HepG2 (cell line): Measurements from ENCODE around the gene STXBP4. TPM values are rescaled to one million over a fixed set of nuclear protein-coding genes. Genes with fewer than 3 reads are reported as not detected.
A peak's percentile ranks its signal among the peaks of the same experiment; 100 is the strongest.

Source experiments
- CEBPB ChIP-seq: IDR thresholded peaks from 2 replicates; pipeline ENCODE4 v1.6.1; 2011; ENCODE audit warnings: low read depth, low read length, improper control_type of control experiment, borderline replicate concordance
- CEBPG ChIP-seq: IDR thresholded peaks from 2 replicates; pipeline ENCODE4 v1.6.1; 2016
- DPF2 ChIP-seq: sonication (generic); formaldehyde crosslinking; IDR thresholded peaks from 2 replicates; pipeline ENCODE4 v1.4.0; 2020; ENCODE audit warnings: mild to moderate bottlenecking, low read depth, missing genetic modification reagents, borderline replicate concordance
- ELF1 ChIP-seq: sonication (generic); formaldehyde crosslinking; IDR thresholded peaks from 2 replicates; pipeline ENCODE4 v1.4.0; 2020; ENCODE audit warnings: missing genetic modification reagents
- ELF3 ChIP-seq: IDR thresholded peaks from 2 replicates; pipeline ENCODE4 v1.6.1; 2016; ENCODE audit warnings: missing genetic modification reagents, missing compliant biosample characterization
- EP300 ChIP-seq, 3 experiments: sonication (generic) in 1 of 3; formaldehyde crosslinking in 1 of 3; IDR thresholded peaks; 2 replicates each; pipeline versions ENCODE4 v1.5.1 to v1.6.1; 2011 to 2020; ENCODE audit warnings: low read depth in 2 of 3, low read length in 2 of 3, borderline replicate concordance in 1 of 3, improper control_type of control experiment in 1 of 3, mild to moderate bottlenecking in 1 of 3, missing genetic modification reagents in 1 of 3, moderate library complexity in 1 of 3
- FOXA3 ChIP-seq: IDR thresholded peaks from 2 replicates; pipeline ENCODE4 v1.6.1; 2016; ENCODE audit warnings: missing genetic modification reagents, missing compliant biosample characterization
- FOXM1 ChIP-seq: sonication (generic); formaldehyde crosslinking; IDR thresholded peaks from 2 replicates; pipeline ENCODE4 v1.5.0; 2020; ENCODE audit warnings: missing genetic modification reagents
- HMG20A ChIP-seq: IDR thresholded peaks from 2 replicates; pipeline ENCODE4 v1.6.1; 2016; ENCODE audit warnings: borderline replicate concordance
- HNF4G ChIP-seq, 2 experiments: sonication (generic) in 1 of 2; formaldehyde crosslinking in 1 of 2; IDR thresholded peaks; 2 replicates each; pipeline versions ENCODE4 v1.4.0 to v1.6.1; 2011 to 2020; ENCODE audit warnings: borderline replicate concordance in 2 of 2, low read depth in 2 of 2, mild to moderate bottlenecking in 2 of 2, low read length in 1 of 2, missing genetic modification reagents in 1 of 2, moderate library complexity in 1 of 2
- KDM4B ChIP-seq: sonication (generic); formaldehyde crosslinking; IDR thresholded peaks from 2 replicates; pipeline ENCODE4 v1.4.0; 2020; ENCODE audit warnings: missing genetic modification reagents
- MAFK ChIP-seq, 2 experiments: IDR thresholded peaks in 1 of 2; conservative IDR thresholded peaks in 1 of 2; 2 replicates each; pipeline ENCODE4 v1.6.1; 2011; ENCODE audit warnings: improper control_type of control experiment in 2 of 2, low read length in 2 of 2
- RFX5 ChIP-seq: IDR thresholded peaks from 2 replicates; pipeline ENCODE4 v1.6.1; 2011; ENCODE audit warnings: low read depth, low read length, improper control_type of control experiment
- SALL1 ChIP-seq: sonication (generic); formaldehyde crosslinking; IDR thresholded peaks from 2 replicates; pipeline ENCODE4 v1.8.0; 2022; ENCODE audit warnings: mild to moderate bottlenecking, missing genetic modification reagents
- SAP130 ChIP-seq: IDR thresholded peaks from 2 replicates; pipeline ENCODE4 v1.6.1; 2016; ENCODE audit warnings: low read depth
- SIN3B ChIP-seq: fragments of 150-350 bp; IDR thresholded peaks from 2 replicates; pipeline ENCODE4 v1.6.1; 2014; ENCODE audit warnings: low read length
- SOX13 ChIP-seq, 3 experiments: fragments of 450-650 bp in 1 of 3; sonication (generic) in 1 of 3; formaldehyde crosslinking in 1 of 3; IDR thresholded peaks in 2 of 3; conservative IDR thresholded peaks in 1 of 3; 2 replicates each; pipeline versions ENCODE4 v1.5.0 to v1.6.1; 2016 to 2020; ENCODE audit warnings: antibody characterized with exemption in 1 of 3, mild to moderate bottlenecking in 1 of 3, missing compliant biosample characterization in 1 of 3, missing genetic modification reagents in 1 of 3, moderate library complexity in 1 of 3
- ZBTB20 ChIP-seq: sonication (generic); formaldehyde crosslinking; IDR thresholded peaks from 2 replicates; pipeline ENCODE4 v1.8.1; 2023; ENCODE audit warnings: missing genetic modification reagents, low read depth, mild to moderate bottlenecking, borderline replicate concordance
- ZNF232 ChIP-seq: sonication (generic); formaldehyde crosslinking; IDR thresholded peaks from 2 replicates; pipeline ENCODE4 v1.4.0; 2020; ENCODE audit warnings: missing genetic modification reagents, borderline replicate concordance
- ZNF33B ChIP-seq: sonication (generic); formaldehyde crosslinking; IDR thresholded peaks from 2 replicates; pipeline ENCODE4 v1.5.1; 2020; ENCODE audit warnings: mild to moderate bottlenecking, missing genetic modification reagents
- ZNF484 ChIP-seq: sonication (generic); formaldehyde crosslinking; IDR thresholded peaks from 2 replicates; pipeline ENCODE4 v1.5.1; 2020; ENCODE audit warnings: mild to moderate bottlenecking, low read depth, missing genetic modification reagents, borderline replicate concordance
- polyA plus RNA-seq, 8 experiments: library from polyadenylated mRNA; depleted of rRNA in 3 of 8; stranded (reverse) in 7 of 8; unstranded in 1 of 8; fragments of >200 nt; fragmentation: Illumina TruSeq in 4 of 8; extraction: Trizol in 4 of 8; gene quantifications; 2 replicates each; pipeline versions ENCODE4 v1.2.1 to v1.2.3, GENCODE V29; 2011 to 2016; ENCODE audit warnings: low read depth in 4 of 8, missing spikeins in 1 of 8, mixed read lengths in 1 of 8; ENCODE audit not compliant: insufficient read depth in 1 of 8
- total RNA-seq, 5 experiments: library from RNA; depleted of rRNA; stranded (reverse); fragments of >200 nt; fragmentation: Illumina TruSeq; extraction: Trizol; gene quantifications; 2 replicates each; pipeline ENCODE4 v1.2.3, GENCODE V29; 2016; ENCODE audit warnings: low read depth in 1 of 5
- TF ChIP-seq, protein P1 (sequence below): IDR thresholded peaks from 2 replicates; pipeline ENCODE4 v1.6.1; 2012; ENCODE audit warnings: low read depth, low read length, improper control_type of control experiment
- TF ChIP-seq, protein P2 (sequence below), 2 experiments: sonication (generic) in 1 of 2; formaldehyde crosslinking in 1 of 2; IDR thresholded peaks; 2 replicates each; pipeline versions ENCODE4 v1.4.0 to v1.6.1; 2018 to 2020; ENCODE audit warnings: missing genetic modification reagents in 2 of 2, borderline replicate concordance in 1 of 2, low read depth in 1 of 2, mild to moderate bottlenecking in 1 of 2, missing biosample characterization in 1 of 2
- TF ChIP-seq, protein P3 (sequence below): IDR thresholded peaks from 2 replicates; pipeline ENCODE4 v1.6.1; 2016; ENCODE audit warnings: low read depth
- TF ChIP-seq, protein P4 (sequence below): sonication (generic); formaldehyde crosslinking; IDR thresholded peaks from 2 replicates; pipeline ENCODE4 v1.4.0; 2020; ENCODE audit warnings: mild to moderate bottlenecking, missing genetic modification reagents

The STXBP4 gene
- total and polyA plus RNA-seq, 2 of the 13 experiments (the other 11 are each of a cell fraction or from before 2014, with no cell fraction given): 8.5 to 36.1 TPM

DNA sequence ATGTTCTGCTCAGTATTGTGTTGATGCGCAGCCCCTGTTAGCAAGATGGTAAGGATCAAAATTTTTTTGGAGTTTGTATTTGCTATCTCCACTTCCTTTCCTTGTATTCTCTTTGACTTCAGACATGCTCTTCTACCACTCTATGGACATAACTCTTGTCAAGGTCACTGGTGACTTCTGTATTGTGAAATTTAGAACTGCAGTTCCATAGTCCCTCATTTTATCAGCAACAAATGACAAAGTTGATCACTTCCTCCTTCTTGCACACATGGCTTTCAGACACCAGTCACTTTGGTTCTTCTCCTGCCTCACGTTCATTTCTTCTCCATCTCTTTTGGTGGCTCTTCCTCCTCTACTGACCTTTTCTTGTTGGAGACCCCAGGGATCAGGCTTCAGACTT, 21.2 kb upstream of the STXBP4 start (continued):
- TF ChIP-seq, protein P1, sequence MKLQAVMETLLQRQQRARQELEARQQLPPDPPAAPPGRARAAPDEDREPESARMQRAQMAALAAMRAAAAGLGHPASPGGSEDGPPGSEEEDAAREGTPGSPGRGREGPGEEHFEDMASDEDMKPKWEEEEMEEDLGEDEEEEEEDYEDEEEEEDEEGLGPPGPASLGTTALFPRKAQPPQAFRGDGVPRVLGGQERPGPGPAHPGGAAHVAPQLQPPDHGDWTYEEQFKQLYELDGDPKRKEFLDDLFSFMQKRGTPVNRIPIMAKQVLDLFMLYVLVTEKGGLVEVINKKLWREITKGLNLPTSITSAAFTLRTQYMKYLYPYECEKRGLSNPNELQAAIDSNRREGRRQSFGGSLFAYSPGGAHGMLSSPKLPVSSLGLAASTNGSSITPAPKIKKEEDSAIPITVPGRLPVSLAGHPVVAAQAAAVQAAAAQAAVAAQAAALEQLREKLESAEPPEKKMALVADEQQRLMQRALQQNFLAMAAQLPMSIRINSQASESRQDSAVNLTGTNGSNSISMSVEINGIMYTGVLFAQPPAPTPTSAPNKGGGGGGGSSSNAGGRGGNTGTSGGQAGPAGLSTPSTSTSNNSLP: 0 out of 2 replicates have a peak, but pooled peaks have one; percentile 20
- TF ChIP-seq KDM4B (CRISPR knock-in tag) (no peak), ZNF232 (no peak), ZNF33B (CRISPR knock-in tag) (no peak), FOXM1 (CRISPR knock-in tag) (no peak), HNF4G (IDR thresholded peaks at IDR 0.05; ENCODE audit: borderline replicate concordance, low read depth, low read length) (0 out of 2 replicates have a peak, but pooled peaks have one; percentile 19), HNF4G (CRISPR knock-in tag; IDR thresholded peaks at IDR 0.05; ENCODE audit: borderline replicate concordance, low read depth) (no peak), FOXA3 (CRISPR knock-in tag) (peak; percentile 43; the same call in 1 of the 2 replicates), RFX5 (peak; percentile 55; the same call in 1 of the 2 replicates), ELF3 (peak; percentile 96), MAFK (conservative IDR thresholded peaks at IDR 0.05 in 1 of 2, IDR thresholded peaks at IDR 0.05 in 1 of 2; ENCODE audit: low read length in 2 of 2) (no peak), SAP130 (CRISPR knock-in tag) (peak; percentile 80), SALL1 (CRISPR knock-in tag) (peak; percentile 27; the same call in 1 of the 2 replicates), SOX13 (IDR thresholded peaks at IDR 0.05) (no peak), SOX13 (CRISPR knock-in tag; conservative IDR thresholded peaks at IDR 0.05 in 1 of 2, IDR thresholded peaks at IDR 0.05 in 1 of 2) (peak in 1 of 2 experiments; percentile 39; a peak in 1 of 4 replicates), ZBTB20 (CRISPR knock-in tag) (no peak), CEBPB (peak; percentile 93), ELF1 (CRISPR knock-in tag) (peak; percentile 36), HMG20A (CRISPR knock-in tag) (0 out of 2 replicates have a peak, but pooled peaks have one; percentile 23), DPF2 (CRISPR knock-in tag) (no peak), EP300 (IDR thresholded peaks at IDR 0.05; ENCODE audit: low read depth in 2 of 2, low read length in 2 of 2) (0 out of 4 replicates have a peak, but pooled peaks of 1 of the 2 experiments have one; percentile 42), EP300 (CRISPR knock-in tag; IDR thresholded peaks at IDR 0.05; ENCODE audit: borderline replicate concordance) (no peak), ZNF484 (CRISPR knock-in tag) (no peak), CEBPG (CRISPR knock-in tag) (peak; percentile 80), SIN3B (no peak)
- TF ChIP-seq, protein P2, sequence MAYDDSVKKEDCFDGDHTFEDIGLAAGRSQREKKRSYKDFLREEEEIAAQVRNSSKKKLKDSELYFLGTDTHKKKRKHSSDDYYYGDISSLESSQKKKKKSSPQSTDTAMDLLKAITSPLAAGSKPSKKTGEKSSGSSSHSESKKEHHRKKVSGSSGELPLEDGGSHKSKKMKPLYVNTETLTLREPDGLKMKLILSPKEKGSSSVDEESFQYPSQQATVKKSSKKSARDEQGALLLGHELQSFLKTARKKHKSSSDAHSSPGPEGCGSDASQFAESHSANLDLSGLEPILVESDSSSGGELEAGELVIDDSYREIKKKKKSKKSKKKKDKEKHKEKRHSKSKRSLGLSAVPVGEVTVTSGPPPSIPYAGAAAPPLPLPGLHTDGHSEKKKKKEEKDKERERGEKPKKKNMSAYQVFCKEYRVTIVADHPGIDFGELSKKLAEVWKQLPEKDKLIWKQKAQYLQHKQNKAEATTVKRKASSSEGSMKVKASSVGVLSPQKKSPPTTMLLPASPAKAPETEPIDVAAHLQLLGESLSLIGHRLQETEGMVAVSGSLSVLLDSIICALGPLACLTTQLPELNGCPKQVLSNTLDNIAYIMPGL (CRISPR knock-in tag; IDR thresholded peaks at IDR 0.05; ENCODE audit: borderline replicate concordance in 1 of 2, low read depth in 1 of 2): no peak
- TF ChIP-seq, protein P3, sequence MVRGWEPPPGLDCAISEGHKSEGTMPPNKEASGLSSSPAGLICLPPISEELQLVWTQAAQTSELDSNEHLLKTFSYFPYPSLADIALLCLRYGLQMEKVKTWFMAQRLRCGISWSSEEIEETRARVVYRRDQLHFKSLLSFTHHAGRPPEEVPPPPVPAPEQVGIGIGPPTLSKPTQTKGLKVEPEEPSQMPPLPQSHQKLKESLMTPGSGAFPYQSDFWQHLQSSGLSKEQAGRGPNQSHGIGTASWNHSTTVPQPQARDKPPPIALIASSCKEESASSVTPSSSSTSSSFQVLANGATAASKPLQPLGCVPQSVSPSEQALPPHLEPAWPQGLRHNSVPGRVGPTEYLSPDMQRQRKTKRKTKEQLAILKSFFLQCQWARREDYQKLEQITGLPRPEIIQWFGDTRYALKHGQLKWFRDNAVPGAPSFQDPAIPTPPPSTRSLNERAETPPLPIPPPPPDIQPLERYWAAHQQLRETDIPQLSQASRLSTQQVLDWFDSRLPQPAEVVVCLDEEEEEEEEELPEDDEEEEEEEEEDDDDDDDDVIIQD (CRISPR knock-in tag): peak; percentile 73; the same call in 1 of the 2 replicates
- TF ChIP-seq, protein P4, sequence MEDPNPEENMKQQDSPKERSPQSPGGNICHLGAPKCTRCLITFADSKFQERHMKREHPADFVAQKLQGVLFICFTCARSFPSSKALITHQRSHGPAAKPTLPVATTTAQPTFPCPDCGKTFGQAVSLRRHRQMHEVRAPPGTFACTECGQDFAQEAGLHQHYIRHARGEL: no peak
